Femur (tissue), 1 donor: Measurements from ENCODE around the gene GIT2.
"Not testable (repeated sequence)": the region's sequence is repeated elsewhere in the genome, so short reads cannot be mapped to it uniquely, and the experiment has no call there.

Experiments used
- DNase-seq: peaks from one replicate; pipeline ENCODE4 v3.0.0-alpha.2; 2017

Gene GIT2

DNA sequence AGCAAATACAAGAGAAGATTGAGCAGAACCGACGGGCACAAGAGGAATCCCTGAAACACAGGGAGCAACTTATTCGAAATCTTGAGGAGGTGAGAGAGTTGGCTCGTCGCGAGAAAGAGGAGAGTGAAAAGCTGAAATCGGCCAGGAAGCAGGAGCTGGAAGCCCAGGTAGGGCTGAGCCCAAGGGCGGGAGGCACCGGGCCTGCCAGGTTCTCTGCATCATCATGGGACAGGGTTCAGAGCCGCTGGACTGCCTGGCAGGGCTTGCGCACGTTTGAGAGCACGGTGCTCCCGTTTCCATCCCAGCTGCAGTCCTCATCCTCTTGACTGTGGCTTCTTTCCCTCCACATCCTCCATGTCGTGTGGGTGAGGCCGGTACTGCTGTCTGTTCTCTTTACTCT is 81.7 kb downstream of the GIT2 start:
- DNase-seq: no peak

DNA sequence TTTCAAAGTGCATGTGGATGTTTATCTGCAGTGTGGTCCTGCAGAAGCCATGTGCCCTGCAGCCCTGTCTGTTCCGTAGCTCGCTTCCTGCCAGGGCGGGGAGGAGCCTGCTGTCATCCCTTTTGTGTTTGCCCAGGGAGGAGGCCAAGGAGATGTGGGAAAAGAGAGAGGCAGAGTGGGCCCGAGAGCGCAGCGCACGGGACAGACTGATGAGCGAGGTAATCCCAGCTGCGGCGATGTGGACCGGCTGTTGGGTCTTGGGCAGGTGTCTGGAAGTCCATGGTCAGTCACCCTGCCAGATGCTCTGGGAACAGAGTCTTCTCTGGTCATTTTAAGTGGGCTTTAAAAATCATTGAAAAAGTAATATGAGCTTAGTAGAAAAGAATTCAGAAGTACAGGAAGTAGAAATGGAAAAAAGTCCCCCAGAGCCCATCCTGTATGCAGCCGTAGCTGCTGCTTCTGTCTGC is 83.3 kb downstream of the GIT2 start:
- DNase-seq: peak; percentile 58

DNA sequence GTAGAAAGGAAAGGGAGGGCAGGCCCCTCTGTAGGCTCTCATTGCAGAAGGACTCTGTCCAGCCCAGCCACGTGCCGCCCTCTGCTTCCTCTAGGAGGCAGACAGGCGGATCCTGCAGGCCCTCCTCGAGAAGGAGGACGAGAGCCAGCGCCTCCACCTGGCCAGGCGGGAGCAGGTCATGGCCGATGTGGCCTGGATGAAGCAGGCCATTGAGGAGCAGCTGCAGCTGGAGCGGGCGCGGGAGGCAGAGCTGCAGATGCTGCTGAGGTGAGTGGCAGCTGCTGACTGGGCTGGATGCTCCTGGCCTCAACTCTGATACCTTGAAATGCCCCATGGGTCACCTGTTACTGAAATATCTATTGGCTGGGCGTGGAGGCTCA is 85.2 kb downstream of the GIT2 start:
- DNase-seq: no peak

DNA sequence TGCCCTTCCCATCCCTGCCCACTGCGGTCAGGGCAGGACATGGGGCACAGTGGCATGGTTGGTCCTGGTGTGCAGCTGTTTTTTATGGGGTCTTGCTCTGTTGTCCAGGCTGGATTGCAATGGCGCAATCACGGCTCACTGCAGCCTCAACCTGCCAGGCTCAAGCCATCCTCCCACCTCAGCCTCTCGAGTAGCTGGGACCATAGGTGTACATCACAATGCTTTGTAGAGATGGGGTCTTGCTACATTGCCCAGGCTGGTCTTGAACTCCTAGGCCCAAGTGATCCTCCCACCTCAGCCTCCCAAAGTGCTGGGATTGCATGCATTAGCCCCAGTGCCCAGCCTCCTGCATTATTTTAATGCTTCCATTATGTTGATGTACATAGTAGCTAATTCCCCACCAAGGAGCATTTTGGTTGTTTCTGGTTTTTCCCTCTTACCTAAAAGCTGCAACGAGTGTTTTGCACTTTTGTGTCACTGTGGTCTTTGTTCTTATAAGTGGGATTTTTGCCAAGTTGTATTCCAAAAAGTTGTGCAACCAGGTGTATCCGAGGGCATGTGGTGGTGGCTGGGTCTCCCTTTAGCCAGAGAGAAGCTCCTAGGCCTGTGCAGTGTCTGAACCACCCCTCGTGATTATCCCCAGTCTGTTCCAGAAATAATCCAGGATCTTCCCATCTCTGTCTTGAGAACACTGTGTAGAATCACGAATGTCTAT is 85.8 kb downstream of the GIT2 start:
- no peak for DNase-seq

DNA sequence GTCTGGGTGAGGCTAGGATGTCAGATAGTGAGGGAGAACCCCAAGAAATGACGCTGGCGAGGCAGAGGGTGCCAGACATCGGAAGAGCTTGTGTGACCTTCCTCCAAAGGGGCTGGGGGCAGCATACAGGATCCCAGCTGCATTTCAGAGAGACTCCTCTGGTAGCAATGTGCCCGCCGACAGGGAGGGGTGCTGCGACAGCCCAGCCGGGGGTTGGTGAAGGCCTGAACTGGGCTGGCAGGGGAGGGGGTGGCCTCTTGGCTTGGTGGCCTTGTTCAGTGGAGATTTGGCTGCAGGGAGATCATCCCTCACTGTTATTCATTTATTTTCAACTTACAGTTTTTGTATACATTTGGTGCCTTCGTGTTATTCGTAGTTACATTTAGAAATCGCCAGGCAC is 90.9 kb downstream of the GIT2 start:
- DNase-seq: no peak

DNA sequence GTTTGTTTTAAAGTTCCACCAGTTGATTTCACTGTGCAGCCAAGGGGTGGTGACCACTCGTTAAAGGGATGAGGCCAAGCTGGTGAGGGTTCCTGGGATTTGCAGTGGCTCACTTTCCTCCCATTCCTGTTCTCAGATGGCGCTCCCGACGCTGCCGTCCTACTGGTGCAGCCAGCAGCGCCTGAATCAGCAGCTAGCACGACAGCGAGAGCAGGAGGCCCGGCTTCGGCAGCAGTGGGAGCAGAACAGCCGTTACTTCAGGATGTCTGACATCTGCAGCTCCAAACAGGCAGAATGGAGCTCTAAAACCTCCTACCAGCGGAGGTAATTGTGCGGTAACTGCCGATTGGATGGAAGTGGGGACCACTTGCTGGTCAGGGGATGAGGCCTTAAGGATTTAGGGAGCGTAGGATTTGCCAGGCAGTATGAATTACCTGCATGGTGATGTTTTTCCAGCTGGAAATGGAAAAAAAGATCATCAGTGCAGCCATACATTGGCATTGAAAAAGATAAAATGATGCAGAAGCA is 93.2 kb downstream of the GIT2 start:
- DNase-seq: no peak

DNA sequence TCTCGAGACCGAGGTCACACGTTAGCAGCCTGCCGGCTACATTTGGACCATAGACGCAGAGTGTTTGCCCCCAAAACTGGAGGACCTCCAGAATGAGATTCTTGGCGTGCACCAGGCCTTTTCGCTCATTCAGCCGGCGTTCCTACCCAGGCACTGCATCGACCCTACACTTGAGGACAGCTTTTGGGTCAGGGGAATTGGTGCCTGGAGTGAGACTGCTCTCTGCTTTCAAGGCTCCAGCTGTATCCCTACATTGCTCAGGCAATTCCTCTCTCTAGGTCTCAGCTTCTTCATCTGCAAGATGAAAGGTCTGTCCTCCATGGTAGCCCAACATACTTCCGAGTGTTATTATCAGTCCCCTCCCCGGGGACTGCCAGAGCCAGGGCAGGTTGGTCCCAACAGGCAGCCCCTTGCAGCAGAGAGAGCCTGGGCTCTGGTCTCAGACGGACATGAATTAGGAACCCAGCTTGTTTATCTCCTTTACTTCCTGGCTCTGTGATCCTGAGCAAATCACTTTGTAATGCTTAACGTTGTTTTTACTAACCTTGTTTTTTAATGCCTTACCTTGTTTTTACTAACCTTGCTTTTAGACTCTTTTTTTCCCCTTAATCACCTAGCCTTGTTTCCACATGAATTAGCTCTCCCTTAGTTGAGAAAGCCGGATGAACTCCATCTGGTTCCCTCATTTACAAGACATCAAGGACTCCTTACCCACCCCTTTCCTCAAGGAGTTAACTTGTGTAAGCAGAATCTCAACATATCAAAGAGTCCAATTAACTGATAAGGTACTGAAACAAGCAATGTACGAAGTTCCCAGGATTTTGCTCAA is 95.2 kb downstream of the GIT2 start:
- DNase-seq: peak; percentile 41

DNA sequence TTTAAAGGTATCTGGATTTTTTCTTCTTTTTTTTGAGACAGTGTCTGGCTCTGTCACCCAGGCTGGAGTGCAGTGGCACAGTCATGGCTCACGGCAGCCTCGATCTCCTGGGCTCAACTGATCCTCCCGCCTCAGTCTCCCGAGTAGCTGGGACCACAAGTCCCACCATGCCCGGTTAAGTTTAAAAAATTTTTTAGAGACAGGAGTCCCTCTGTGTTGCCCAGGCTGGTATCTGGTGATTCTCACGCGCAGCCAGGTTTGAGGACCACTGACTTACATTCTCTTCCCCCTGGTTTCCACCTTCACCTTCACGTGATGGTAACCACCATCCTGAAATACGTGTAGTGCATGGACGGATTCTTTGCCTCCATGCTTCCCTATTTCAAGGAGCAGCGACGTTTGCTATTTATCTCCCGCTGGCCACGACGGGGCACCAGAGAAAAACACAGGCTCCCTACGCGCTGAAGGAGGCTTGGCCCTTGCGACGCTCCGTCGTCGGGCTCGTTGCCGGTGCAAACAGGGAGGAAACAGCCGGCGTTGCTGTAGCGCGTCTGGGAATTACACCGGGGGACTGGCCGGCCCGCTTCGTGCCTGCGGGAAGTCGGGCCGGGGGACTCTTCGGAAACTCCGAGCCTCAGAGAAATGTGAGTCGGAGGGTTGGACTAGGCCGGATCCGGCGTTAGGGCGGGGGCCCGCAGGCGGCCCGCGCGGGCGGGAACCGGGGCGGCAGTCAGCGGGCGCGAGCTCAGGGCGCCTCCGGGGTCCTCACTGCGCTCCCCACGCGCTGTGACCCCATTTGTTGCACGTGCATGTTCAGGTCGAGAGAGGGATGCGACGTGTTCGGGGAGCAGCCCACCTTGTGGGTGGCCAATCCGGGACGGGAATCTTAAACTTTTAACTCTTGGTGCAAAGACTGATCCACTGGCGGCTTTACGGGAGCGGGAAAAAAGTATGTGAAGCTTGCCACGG is 96.1 kb downstream of the GIT2 start, which contains the start of gene TCHP:
TCHP (plus strand) TSS at position 492 of the 969 bp plus-strand sequence. CDS start 2,753 bp downstream, outside the sequence.
- peak; percentile 93 for DNase-seq

DNA sequence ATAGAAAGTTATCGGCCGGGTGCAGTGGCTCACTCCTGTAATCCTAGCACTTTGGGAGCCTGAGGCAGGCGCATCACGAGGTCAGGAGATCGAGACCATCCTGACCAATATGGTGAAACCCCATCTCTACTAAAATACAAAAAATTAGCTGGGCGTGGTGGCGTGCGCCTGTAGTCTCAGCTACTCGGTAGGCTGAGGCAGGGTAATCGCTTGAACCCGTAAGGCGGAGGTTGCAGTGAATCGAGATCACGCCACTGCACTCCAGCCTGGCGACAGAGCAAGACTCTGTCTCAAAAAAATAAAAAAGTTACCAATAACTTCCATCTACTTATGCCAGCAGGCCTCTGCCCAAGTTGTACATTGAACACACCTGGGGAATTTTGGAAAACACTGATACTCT is 96.8 kb downstream of the GIT2 start:
- DNase-seq: not testable (repeated sequence)

DNA sequence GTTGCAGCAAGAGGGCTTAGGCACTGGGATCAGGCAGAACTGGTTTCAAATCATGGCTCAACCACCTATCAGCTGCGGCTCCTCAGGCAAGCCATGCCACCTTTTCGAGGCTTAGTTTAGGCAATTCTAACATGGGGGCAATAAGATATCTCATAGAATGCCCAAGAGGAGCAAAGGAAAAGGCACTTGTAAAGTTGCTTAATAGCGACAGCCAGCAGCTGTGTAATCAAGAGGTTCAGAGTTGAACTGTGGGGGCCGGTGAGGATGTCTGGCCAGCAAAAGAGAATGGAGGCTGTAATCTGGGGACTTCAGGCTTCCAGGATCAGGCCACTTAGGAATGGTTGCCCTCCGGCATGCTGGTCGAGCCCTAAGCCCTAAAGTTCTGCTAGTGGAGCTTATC is 99.1 kb downstream of the GIT2 start:
- no peak for DNase-seq

DNA sequence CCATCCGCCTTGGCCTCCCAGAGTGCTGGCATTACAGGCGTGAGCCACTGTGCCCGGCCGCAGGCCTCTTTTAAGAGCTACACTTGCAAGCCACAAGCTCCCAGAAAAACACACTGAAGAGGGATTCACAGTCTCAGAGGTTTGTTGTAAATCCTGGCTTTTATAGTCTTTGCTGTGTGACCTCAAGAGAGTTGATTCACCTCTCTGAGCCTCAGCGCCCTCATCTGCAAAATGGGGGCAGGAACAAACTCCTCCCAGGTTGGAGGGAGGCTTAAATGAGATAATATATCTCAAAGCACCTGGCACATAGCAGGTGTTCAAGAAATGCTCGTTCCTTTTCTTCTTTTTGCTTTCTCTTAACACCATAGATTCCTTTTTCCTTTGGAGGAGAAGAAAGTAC is 100.0 kb downstream of the GIT2 start:
- no peak for DNase-seq

DNA sequence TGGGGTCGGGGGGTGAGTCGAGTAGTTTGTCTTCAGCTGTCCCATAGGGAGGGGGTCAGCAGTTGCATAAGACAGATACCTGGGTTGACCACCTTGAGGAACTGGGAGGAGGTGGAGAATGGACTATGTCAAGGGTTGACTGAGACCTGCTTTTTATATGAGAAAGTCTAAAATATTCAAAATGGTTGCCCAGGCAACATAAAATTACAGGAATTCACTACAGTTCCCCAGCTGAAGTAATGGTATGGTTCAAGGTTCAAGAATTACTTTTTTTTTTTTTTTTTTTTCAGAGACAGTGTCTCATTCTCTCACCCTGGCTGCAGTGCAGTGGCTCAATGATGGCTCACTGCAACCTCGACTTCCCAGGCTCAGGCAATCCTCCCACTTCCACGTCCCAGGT is 101.2 kb downstream of the GIT2 start:
- no peak for DNase-seq

DNA sequence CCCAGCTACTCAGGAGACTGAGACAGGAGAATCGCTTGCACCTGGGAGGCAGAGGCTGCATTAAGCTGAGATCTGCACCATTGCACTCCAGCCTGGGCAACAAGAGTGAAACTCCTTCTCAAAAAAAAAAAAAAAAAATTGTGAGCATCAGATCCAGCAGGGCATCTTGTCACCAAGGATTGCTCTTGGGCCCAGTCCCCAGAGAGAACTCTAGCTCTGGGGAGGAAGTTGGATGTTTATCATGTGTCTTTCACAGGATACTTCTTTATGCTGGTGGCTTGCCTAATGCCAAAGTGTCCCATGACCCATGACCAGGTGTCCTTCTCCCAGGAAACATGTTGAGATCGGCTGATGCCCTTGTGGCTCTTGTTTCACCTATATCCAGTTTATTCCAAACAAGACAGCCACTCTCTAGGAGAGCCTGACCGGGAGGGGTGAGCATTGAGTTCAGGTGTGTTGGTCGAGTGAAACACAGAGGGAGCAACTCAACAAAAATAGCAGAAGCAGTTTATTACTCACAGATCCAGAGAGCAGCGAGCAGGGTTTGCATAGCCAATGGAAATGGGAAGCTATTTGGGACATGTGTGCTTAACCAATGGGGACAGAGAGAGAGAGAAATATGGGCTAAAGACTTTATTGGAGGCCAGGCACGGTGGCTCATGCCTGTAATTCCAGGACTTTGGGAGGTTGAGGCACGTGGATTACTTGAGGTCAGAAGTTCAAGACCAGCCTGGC is 102.7 kb downstream of the GIT2 start:
- DNase-seq: no peak

DNA sequence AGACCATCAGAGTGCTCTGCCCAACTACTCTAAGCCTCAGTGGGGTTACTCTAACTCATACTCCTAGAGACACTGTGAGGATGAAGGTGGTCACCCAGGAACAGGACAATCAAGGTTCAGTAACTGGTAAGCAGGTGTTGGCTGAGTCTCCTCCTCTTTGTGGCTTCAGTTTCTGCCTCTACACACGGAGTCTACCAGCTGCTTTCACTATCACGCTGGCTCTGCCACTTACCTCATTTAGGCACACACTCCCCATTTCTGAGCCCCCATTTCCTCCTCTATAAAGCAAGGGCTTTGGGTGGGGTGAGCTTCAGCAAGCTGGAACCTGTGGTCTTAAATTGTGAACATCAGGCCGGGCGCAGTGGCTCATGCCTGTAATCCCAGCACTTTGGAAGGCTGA is 103.4 kb downstream of the GIT2 start:
- DNase-seq: no peak

DNA sequence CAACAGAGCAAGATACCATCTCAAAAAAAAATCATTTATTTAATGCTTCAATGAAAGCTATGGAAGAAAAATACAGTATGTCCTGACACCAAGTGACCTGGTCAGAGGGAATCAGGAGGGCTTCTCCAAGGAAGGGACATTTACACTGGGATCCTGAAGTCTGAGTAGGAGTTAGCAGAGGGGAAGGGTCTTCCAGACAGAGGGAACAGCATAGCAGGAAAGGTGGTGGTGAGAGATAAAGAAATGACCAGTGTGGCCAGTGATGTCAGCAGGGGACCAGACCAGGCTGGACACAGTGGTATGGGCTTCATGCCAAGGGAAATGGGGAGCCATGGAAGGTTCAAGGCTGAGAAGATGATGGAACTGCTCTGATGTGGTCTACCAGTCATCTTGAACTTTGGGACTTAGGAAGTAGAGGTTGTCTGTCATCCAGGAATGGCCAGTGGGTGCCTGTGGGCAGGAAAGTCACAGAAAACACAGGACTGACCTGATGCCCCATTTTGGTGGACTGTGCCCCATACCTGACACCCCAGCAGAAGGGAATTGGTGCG is 103.9 kb downstream of the GIT2 start:
- no peak for DNase-seq

DNA sequence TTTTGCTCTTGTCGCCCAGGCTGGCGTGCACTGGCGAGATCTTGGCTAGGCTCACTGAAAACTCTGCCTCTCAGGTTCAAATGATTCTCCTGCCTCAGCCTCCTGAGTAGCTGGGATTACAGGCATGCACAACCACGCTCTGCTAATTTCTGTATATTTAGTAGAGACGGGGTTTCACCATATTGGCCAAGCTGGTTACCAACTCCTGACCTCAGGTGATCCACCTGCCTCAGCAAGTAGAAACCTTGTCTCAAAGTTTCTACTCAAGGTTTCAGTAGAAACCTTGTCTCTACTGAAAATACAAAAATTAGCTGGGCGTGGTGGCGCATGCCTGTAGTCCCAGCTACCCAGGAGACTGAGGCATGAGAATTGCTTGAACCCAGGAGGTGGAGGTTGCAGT is 104.4 kb downstream of the GIT2 start:
- not testable (repeated sequence) for DNase-seq

DNA sequence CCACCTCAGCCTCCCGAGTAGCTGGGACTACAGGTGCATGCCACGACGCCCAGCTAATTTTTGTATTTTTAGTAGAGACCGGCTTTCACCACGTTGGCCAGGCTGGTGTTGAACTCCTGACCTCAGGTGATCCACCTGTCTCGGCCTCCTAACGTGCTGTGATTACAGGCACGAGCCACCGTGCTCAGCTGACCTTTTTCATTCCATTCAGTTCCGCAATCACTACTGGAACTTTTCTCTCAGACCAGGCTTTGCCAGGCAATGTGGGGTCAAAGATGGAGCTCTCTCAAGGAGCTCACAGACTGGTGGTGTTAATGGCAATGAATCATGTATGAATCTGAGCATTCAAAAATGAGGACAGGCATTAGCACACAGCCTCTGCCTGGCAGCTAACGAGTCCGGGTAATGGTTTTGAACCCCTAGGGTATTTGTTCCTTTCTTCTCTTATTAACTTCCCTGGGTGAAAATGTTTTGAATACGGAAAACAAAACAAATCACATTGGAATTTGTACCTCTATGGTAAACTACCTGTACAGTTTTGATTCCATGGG is 105.5 kb downstream of the GIT2 start:
- no peak for DNase-seq

DNA sequence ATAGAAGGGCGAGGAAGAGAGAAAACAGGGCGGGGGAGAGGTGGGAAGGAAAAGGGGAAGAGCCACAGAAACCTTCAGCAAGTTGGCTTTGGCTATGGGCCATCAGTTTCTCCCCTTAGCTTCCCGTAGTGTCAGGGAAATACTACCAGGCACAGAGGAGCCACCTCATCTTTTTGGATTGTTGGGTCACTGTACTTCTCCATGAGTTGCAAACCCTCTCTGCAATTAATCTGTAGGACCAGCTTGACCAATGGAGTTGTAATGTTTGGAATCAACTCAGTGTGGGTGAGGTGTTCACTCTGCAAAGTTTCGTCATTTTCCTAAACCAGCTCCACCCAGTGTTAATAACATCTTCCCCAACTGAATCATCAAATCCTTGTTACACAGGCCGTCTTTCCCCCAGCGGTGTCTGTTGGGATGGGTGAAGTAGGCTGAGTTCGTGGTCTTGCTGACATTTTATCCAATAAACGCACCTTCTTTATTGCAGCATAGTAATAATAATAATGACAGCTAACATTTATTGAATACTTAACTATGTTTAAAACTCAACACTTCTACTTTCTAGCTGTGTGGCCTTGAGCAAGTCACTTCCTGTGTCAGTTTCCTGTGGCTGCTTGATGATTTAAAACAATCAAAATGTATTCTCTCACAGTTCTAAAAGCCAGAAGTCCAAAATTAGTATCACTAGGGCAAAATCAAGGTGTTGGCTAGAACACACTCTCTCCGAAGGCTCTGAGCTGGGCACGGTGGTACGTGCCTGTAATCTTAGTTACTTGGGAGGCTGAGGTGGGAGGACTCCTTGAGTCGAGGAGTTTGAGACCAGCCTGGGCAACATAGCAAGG is 107.8 kb downstream of the GIT2 start:
- DNase-seq: no peak

DNA sequence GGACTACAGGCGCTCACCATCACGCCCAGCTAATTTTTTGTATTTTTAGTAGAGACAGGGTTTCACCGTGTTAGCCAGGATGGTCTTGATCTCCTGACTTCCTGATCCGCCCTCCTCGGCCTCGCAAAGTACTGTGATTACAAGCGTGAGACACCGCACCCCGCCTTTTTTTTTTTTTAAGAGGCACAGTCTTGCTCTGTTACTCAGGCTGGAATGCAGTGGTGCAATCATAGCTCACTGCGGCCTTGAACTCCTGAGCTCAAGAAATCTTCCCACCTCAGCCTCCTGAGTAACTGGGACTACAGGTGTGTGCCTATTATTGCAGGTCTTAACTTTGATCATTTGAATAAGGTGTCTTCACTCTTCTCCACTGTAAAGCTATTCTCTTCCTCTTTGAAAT is 110.6 kb downstream of the GIT2 start:
- no peak for DNase-seq

DNA sequence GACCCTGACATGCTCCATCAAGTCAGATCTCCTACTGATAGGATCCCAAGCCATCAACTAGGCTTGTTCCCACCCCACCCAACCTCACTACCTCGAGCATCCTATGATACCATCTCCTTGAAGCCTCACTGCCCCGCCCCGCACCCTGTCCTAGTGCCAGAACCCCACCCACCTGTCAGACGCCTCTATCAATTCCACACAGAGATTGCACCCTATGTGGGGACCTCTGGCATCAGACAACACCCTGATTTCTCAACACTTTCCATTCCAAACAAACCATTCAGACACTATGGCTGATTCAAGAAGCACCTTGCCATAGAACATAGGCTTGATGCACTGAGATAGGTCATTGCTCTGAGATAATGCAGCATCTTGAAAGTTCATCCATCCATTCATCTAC is 112.7 kb downstream of the GIT2 start:
- DNase-seq: no peak
